HG02981 (cell line): Measurements from ENCODE around the gene MTFR1L.

ENCODE experiments used
- ATAC-seq: cut with Tn5 transposase; IDR thresholded peaks from one replicate; pipeline ENCODE4 v1.9.1; 2021; ENCODE audit warnings: mild to moderate bottlenecking, moderate library complexity; ENCODE audit not compliant: unreplicated experiment

The MTFR1L gene

DNA sequence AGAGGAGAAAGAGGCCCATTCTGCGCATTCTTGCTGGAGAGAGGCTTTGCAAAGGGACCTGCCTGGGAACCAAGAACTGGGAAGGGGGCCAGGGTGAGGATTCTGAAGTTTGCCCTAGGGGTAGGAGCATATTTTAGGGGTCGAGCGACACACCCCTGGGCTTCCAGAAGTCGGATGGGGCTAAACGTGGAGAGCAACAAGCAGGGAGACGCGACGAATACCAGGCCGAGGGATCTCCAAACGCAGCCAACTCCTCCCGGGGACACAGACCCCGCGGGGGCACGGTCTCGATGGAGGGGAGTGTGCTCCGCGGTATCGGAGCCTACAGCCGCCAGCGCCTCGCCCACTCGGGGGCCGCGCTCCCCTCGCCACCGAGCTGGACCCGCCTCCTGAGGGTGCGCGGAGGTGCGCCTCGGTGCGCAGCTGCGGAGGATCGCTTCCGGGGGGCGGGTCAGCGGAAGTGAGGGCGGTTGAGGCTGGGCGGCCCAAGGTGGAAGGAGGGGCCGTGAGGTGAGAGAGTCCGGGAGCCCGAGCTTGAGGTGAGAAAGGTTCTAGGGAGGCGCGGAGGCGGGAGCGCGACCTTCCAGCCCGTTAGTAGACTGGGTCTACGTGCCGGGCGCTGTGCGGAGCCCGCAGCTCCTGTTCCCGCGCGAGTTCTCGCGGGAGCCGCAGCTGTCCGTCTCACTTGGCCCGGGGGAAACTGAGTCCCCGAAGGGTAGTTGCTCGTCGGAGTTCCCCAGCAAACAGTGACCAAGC, at the start of gene MTFR1L:
TSS of gene MTFR1L (plus strand) at position 464 of the 756 bp plus-strand sequence. CDS start 3,151 bp downstream, outside the sequence.
- peak; percentile 76 for ATAC-seq

DNA sequence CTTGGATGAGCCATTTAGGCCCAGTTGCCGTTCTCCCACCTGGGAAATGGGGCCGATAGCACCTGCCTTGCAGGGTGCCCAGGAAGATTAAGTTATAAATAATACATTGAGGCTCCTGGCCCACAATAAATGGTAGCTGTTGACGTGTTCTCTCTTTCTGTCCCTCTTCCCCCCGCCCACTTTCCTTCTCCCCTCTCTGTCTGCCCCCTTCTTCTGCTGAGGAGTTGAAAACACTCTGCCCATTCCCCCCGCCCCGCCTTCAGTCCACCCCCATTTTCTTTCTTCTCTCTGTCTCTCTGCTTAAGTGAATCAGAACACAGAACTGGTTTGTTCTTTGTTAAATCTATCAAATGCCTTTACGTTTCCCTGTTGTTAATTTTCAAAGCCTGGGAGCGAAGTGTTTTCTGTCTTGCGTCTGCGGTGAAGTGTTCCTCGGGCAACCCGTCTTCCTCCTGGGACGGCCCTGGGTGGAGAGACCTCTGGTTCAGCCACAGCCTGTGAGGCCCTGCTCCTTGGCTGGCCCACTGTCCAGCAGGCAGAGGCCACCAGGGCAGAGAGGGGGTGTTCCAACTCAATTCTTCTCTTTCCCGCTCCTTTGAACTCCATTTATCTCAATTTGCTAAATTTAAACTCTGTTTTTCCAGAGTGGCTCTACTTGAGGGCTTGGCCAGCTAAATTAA, 49.1 kb upstream of the MTFR1L start:
- ATAC-seq: no peak

DNA sequence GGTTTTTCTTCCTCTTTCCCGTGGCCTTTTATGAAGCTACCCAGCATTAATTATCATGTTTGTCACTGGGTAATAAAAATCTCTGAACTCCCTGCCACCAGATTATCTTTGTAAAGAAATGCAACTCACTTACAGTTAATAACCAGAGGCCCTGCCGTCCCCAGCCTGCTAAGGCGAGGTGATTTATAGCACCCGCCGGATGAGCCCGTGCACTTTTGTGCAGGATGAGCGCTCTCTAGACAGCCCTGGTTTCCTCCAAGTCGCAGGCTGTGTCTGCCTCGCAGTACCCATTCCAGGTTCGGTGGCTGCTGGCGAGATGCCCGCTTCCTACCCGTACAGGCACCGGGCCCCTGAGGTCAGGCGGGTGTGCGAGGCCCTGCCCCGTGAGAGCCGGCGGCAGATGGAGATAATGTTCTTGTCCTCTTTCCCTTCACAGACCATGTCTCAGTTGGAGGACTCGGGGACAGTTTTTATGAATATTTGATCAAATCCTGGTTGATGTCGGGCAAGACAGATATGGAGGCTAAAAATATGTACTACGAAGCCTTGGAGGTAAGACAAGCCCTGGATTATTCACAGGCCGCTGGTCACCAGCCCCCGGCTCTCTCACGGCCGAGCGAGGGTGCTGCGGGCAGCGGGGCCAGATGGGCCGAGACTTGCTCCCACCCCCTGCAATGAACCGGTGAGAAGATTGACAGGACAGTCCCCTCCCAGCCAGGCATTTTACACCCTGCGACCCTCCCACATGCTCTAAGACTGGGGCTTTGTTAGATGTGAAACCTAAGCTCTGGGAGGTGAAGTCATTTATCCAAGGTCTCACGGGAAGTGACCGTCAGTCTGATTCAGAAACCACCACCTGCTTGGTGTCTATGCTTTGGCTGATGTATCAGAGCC, 48.3 kb upstream of the MTFR1L start:
- ATAC-seq: no peak

DNA sequence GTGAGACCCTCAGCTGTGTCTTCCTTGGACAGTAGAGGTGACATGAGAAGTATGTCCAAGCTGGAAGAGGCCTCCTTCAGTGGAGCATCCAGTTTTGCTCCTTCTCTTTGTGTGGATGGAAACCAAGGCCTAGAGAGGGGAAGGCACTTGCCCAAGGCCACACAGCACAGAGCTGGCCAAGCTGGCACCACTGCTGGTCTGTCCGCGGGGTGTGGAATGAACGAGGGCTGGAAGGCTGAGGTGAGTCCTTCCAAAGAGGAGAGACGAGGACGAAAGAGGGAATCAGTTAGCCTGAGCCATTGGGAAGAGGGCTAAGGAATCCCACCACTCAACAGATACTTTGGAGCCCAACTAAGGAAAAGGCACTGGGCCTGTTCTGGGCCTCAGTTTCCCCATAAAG, 47.6 kb upstream of the MTFR1L start:
- no peak for ATAC-seq

DNA sequence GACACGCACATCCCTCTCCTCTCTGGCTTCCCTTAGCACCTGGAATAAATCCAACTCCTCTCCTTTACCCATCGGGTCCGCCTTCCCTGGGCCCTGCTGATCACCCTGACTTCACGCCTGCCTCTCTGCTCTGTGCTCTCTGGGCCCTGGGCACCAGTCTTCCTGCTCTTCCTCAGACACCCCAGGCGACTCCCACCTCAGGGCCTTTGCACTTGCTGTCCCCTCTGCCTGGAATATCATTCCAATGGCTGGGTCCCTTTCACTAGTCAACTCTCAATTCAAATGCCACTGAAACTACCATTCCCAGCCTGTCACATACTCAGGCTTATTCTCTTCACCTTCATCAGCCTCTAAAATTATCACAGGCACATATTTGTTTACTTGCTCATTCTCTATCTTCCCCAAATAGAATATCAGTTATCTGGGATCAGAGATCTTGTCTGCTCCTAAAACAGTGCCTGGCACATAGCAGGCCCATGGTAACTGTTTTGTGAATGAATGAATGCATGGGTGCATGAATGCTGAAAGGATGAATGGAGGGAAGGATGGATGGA, 47.0 kb upstream of the MTFR1L start:
- ATAC-seq: no peak

DNA sequence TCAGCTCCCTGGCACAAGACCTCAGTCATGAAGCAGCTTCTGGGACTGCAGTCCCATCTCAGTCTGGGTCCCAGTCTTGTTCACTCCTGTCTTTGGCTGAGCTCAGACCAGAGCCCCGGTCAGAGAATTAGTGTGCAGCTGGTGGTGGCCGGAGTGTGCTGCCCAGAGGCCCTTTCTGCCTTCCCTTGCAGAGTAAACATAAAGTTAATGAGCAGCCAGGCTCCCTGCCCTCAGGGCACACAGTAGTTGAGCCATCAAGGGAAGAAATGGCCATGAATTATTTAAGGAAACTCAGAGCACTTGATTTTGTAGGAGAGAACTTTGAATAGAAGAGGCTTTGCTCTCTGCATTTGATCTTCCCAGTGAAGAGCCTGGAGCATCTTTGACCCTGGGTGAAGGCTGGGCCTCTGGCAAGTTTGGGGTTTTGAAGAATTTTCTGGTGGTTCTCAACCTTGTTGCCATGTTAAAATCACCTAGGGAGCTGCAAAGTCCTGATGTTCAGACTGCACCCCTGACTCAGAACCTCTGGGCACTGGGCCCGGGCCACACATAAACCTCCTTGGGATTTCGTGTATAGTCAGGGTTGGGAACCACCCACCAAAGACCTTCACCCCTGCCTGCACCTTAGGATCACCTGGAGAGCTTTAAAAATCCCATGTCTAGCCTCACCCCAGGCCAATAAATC, 46.2 kb upstream of the MTFR1L start:
- ATAC-seq: no peak

DNA sequence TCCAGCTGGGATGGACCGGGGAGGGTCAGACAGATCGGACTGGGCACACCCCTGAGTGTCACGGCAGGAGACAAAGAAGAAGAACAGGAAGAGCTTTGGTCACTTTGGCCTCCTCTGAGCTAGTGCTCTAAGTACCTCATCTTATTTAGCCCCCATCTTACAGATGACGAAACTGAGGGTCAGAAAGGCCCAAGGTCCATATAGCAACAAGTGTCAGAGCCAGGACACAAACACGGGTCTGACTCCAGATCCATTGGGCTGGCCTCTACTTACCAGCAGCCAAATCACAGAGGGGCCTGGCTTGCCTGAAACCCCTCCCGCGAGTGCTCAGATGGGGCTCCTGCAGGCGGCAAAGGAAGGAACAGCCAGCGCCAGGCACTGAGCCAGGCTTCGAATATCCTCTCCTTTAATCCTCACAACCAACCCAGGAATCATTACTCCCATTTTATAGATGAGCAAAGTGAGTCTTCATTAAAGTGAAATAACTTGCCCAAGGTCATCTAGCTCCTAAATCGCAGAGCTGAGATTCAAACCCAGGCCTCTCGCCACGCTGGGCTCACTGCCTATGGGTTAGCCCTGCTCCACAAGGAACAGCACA, 45.4 kb upstream of the MTFR1L start:
- no peak for ATAC-seq

DNA sequence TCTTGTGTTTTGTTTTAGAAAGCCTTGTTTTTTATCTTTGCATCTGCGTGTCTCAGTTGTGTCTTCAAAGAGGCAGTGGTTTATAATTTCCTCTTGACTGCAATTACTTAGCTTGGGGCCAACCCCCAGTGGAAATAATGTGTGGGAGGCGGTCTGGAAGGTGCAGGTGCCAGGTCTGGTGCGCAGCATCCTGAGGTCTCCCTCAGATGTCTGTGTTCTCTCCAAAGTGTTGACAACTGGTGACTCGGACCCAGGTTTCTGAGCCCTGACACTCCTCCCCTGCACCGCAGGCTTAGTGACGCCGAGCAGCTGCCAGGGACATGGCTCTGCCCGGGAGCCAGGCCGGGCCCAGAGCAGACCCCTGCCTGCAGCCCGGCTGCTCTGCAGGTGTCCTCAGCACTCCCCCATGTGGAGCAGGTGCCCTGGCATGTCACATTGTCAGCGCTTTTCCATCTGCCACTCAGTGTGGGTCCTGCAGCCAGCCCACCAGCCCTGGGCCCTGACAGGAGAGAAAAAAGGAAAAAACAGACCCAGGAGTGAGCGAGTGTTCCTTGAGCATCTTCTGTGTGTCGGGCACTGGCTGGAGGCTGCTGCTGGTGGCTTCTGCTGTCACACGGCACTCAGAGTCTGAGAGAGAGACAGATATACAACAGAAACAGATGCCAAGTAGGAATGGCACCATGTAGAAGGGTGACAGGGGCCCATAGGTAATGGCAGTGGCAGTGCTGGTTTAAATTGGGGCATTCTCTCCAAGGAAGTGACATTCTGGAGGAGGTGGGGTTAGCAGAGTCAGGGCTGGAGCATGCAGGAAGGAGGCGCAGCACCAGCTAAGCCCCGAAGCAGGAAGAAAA, 44.6 kb upstream of the MTFR1L start:
- no peak for ATAC-seq

DNA sequence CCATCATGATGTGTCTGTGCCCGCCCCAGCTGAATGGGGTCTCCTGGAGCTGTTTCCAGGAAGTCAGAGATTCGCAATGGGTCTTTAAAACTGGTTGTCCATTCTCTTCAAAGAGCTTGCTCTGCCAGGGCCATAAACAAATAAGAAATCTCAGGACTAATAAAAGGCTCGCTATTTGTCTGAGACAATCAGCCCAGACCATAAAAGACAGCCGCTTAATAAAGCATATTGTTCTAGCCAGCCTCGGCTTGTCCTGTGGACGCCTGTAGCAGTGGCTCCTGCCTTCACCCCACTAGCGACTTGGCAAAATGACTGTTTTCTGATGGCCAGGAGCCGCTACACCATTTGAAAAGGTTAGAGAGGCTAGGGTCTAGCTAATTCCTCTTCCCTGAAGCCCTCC, 40.4 kb upstream of the MTFR1L start:
- no peak for ATAC-seq

DNA sequence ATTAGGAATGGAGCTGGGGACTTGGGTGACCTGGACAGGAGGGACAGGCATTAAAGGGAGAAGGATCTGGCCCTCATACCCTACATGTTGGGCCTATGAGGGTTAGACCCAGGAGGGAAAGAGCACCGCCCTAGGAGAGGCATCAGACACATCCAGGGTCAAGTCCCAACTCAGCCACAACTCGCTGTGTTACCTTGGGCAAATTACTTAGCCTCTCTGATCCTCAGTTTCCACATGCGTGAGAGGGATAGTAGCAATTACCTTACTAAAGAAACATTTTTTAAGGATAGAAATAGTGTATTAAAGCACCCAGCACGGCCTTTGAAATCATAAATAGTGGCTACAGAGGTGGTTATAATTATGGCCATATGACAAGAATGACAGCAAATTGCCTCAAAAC, 39.9 kb upstream of the MTFR1L start:
- no peak for ATAC-seq

DNA sequence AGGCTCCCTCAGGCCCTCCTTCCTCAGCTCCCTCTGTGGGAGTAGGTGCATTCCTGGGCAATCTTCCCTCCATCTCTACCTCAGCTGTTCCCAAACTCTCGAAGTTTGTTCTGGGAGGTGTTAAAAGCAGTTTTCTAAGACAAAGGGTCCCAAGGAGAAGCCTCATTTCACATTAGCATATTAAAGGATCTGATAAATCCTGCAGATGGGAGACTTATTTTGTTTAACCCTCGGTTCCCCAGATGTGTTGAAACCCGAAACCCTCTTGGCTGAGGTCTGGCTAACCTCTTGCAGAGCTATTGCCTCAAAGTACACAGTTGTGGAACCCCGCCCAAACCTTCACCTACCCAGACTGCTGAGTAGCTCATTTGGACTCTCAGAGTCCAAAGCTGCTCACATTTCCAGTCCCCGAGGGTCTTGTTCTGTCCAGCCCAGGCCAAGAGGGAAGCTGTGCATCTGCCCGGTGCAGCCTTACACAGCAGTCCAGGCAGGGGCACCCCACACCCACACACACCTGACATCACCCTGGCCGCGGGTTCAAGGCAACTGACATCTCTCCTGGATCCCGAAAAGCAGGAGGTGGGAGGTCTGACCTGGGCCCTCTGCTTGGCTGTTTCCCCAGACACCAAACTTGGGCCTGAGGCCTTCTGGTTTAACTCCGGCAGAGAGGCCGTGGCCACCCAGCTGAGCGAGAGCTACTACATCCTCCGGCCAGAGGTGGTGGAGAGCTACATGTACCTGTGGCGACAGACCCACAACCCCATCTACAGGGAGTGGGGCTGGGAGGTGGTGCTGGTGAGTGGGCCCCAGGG, 39.2 kb upstream of the MTFR1L start:
- ATAC-seq: no peak

DNA sequence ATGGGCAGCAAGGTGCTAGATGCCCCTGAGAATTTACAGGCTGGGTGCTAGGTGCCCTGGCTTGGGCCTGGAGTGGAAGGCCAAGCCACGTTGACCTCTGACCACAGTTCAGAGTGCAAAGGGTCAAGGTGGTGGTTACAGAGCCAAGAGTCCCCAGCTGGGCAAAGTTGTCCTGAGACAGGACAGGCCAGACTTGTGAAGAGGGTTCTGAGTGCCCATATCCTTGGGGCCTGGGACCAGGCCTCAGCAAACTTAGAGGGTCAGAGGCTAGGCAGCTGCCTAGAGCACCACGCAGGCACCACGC, 38.7 kb upstream of the MTFR1L start:
- no peak for ATAC-seq

DNA sequence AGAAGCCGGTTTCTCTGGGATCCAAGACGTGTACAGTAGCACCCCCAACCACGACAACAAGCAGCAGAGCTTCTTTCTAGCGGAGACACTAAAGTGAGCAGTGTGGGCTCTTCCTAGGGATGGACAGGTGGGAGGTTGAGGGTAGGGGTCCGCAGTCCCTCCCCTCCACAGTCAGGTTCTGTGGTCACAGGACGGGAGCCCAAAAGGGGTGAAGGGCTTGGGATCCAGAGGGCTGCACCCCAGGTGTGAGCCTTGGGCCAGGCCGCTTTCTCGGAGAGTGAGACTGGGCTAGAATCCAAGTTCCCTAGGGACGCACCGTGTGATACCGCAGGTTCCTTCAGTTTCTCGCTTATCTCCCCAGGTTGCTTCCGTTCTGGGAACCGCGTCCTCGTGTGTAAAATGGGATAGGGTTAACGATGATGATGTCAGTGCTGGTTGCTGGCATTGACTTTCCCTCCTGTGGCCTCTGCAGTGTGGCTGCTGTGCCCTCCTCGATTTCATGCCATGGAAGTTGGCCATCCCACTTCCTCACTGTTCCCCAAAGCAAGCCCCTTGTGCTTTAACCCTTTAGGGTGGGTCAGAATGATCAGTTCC, 37.0 kb upstream of the MTFR1L start:
- ATAC-seq: no peak

DNA sequence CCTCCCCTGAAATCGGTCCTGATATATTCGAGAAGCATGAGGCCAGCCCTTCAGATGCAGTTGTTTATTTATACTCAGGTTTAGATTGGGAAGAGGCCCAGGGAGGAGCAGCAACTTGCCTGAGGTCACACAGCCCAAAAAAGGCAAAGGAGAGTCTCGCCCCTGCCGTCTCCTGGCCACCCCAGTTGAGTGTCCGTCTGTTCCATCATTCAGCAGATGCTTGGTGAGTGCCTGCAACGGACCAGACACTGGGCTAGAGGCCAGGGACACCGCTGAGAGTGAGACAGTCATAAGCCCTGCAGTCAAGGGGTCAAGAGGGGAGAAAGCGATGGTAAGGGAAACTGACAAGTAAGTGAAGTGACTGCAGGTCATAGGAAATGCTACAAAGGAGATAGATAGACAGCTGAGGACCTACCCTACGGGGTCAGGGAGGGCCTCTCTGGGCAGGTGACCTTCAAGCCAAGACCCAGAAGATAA, 35.1 kb upstream of the MTFR1L start:
- ATAC-seq: no peak

DNA sequence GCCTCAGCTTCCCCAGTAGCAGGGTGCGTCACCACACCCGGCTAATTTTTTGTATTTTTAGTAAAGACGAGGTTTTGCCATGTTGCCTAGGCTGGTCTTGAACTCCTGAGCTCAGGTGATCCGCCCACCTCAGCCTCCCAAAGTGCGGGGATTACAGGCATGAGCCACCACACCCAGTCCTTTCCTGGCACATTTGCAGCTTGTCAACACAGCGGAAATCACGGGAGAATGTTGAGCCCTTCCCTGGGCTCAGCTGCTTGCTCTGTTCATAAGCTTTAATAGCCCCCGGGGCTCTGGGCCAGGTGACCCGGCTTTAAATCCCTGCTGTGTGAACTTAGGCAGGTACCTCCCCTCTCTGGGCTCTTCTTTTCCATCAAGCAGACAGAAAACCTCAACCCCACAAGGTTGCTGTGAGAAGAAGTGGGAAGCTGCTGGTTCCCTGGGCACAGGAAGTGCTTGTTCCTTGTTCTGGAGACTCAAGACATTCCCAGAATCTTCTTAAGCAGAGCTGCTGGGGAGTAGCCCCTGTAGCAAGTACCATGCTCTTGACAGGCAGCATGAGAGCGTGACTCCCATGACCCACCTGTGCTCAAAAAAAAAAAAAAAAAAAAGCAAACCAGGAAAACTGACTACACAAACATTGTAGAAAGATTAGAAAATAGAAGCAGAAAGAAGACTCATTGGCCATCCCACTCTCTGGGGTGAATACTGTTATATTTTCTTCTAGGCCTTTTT, 34.3 kb upstream of the MTFR1L start:
- ATAC-seq: no peak

DNA sequence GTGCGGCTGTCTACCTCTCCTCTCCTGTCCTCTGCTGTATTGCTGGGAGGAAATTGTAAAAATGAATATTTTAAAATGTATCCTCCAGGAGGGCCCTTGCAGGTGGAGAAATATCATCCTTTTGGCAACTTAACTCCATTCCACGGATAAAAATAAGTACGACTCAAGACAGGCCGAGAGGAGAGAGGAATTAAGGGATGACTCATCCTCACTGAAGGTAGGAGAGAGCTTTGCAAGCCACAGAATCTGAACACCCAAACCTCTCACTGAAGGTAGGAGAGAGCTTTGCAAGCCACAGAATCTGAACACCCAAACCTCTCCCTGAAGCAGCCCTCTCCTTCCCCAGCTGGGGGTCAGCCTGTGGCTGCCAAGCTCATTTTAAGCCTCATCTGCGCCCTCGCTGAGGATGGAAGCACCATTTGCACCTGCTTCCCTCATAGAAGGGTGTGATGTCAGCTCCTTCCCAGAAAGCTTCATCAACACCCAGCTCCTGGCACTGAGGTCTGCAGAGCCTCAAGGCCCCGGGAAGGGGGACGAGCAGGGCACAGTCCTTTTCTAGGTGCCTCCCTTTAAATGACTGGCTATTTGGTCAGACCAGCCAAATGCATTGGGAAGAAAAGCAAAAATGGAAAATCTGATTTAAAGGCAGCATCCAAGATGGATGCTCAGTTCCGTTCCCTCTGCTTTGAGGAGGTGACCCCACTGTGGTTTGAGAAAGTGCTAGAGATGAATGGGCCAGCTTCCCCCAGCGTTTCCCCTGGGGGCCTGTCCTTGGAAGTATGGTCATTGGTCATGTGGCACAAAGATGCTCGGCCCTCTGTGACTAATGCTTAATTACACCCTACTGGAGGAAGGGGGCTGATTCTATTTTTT, 32.6 kb upstream of the MTFR1L start:
- no peak for ATAC-seq

DNA sequence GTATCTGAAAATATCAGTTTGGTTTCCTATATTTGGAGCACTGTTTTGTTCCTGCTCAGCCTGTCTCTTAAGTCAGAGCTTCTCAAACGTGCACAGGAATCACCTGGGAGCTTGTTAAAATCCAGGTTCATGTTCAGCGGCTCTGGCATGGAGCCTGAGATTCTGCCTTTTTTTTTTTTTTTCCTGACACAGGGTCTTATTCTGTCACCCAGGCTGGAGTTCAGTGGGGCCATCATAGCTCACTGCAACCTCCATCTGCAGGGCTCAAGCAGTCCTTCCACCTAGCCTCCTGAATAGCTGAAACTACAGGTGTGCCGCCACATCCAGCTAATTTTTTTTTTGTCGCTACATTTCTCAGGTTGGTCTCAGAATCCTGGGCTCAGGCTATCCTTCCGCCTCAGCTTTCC, 32.0 kb upstream of the MTFR1L start:
- no peak for ATAC-seq
